Measurements from ENCODE around the gene HSD17B7. TPM values are rescaled to one million over a fixed set of nuclear protein-coding genes. Genes with fewer than 3 reads are reported as not detected.
"Not testable (repeated sequence)": the region's sequence is repeated elsewhere in the genome, so short reads cannot be mapped to it uniquely, and the experiment has no call there.

The HSD17B7 gene
- total RNA-seq (2021) (25.7 and 32.0 TPM in 2 replicates), Bru-seq, nascent RNA (percentile 90 among the genes with signal in this experiment), BruChase-seq, experiment 1, labeled RNA remaining after a 2-hour chase (percentile 84 among the genes with signal in this experiment), BruChase-seq, experiment 2, labeled RNA remaining after a 6-hour chase (percentile 82 among the genes with signal in this experiment)
- long read RNA-seq, transcript HSD17B7-201 (9 exons, 1,190 nt): major isoform, 52 of 62 reads
- long read RNA-seq, partial matches to known transcripts: 2 of 62 reads
- long read RNA-seq, other reads (novel, unspliced or antisense): 8 of 62 reads

- CTCF ChIA-PET; intact Hi-C loops (cut with micrococcal nuclease; ENCODE audit: unreplicated experiment); H3K36me3 ChIP-seq (ENCODE audit: low read depth); H3K4me1 ChIP-seq (replicated peaks; ENCODE audit: insufficient read depth); H3F3A ChIP-seq (ENCODE audit: insufficient read depth, low read depth); H3K79me2 ChIP-seq (ENCODE audit: low read depth); H3K27me3 ChIP-seq (ENCODE audit: insufficient read depth, low read depth); BruUV-seq (replicated peaks); H3K9me2 ChIP-seq (ENCODE audit: insufficient read depth); H4K20me1 ChIP-seq (ENCODE audit: insufficient read depth); H3K9me3 ChIP-seq (ENCODE audit: insufficient read depth, low read depth): not testable (repeated sequence)
- POLR2A ChIA-PET (ENCODE audit: unreplicated experiment): interaction anchor here (0.7 kb wide), 1 partner anchor 94 kb away, joined by 11 read pairs; no protein-coding TSS in a partner anchor
- H2AFZ ChIP-seq: peak within 1 kb of the TSS; percentile 82
- H3K4me2 ChIP-seq: peak within 1 kb of the TSS; percentile 85
- DNase-seq: peak; percentile 79 to 82
- H3K27ac ChIP-seq: peak within 1 kb of the TSS; percentile 56
- peak within 1 kb of the TSS; percentile 60 for H3K4me3 ChIP-seq
Measured at GRCh38 chr1:162790303-162790984, at the start of gene HSD17B7. Gene HSD17B7, plus strand, starts transcription at chr1:162790702. Its CDS starts 99 bp downstream, at chr1:162790801.

DNA sequence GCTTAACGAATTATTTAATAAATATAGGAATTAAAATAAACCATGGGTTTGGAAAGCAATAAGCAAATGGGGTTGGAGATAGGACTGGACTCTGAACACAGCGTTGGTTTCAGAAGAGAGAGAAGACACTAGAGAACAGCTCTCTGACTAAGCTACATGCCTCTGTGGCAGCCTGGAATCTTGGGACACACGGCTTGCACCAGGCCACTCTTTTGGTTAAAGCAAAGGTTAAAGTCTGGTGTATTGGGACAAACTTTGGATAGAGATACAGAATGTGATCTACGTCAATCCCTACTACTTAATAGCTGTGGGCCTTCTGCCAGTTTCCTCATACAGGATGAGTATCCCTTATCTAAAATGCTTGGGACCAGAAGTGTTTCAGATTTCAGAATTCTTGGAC lies 49.7 kb upstream of the HSD17B7 start:
- no peaks in the 10 kb centered on the region for H3K27me3 ChIP-seq (ENCODE audit: insufficient read depth, low read depth)
- ChIA-PET POLR2A (ENCODE audit: unreplicated experiment) (no interaction called here), CTCF (no interaction called here)
- no peaks in the 10 kb centered on the region for H3K9me3 ChIP-seq (ENCODE audit: insufficient read depth, low read depth)
- H3K27ac ChIP-seq: no peak overlapping the region
- H3K4me2 ChIP-seq: no peak overlapping the region
- no peaks in the 10 kb centered on the region for H3K79me2 ChIP-seq (ENCODE audit: low read depth)
- intact Hi-C loops (cut with micrococcal nuclease; ENCODE audit: unreplicated experiment): no loop called here
- no peaks in the 10 kb centered on the region for H4K20me1 ChIP-seq (ENCODE audit: insufficient read depth)
- no peaks in the 10 kb centered on the region for H3K36me3 ChIP-seq (ENCODE audit: low read depth)
- H3K4me1 ChIP-seq (replicated peaks; ENCODE audit: insufficient read depth): no peaks in the 10 kb centered on the region
- H3K4me3 ChIP-seq: no peak overlapping the region
- H2AFZ ChIP-seq: no peak overlapping the region
- H3K9me2 ChIP-seq (ENCODE audit: insufficient read depth): no peaks in the 10 kb centered on the region
- BruUV-seq (replicated peaks): no TSS peak
- TF ChIP-seq, protein P1, sequence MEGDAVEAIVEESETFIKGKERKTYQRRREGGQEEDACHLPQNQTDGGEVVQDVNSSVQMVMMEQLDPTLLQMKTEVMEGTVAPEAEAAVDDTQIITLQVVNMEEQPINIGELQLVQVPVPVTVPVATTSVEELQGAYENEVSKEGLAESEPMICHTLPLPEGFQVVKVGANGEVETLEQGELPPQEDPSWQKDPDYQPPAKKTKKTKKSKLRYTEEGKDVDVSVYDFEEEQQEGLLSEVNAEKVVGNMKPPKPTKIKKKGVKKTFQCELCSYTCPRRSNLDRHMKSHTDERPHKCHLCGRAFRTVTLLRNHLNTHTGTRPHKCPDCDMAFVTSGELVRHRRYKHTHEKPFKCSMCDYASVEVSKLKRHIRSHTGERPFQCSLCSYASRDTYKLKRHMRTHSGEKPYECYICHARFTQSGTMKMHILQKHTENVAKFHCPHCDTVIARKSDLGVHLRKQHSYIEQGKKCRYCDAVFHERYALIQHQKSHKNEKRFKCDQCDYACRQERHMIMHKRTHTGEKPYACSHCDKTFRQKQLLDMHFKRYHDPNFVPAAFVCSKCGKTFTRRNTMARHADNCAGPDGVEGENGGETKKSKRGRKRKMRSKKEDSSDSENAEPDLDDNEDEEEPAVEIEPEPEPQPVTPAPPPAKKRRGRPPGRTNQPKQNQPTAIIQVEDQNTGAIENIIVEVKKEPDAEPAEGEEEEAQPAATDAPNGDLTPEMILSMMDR (conservative IDR thresholded peaks at IDR 0.05): no peak
- TF ChIP-seq EZH2 (IDR thresholded peaks at IDR 0.05; ENCODE audit: low read depth): no peak
- no peak for DNase-seq
- H3F3A ChIP-seq (ENCODE audit: insufficient read depth, low read depth): no peaks in the 10 kb centered on the region

- H3K4me2 ChIP-seq: no peak overlapping the region
- no peaks in the 10 kb centered on the region for H3K36me3 ChIP-seq (ENCODE audit: low read depth)
- no peak for DNase-seq
- no peaks in the 10 kb centered on the region for H3F3A ChIP-seq (ENCODE audit: insufficient read depth, low read depth)
- no peak overlapping the region for H2AFZ ChIP-seq
- no peak overlapping the region for H3K4me3 ChIP-seq
- H3K9me2 ChIP-seq (ENCODE audit: insufficient read depth): no peaks in the 10 kb centered on the region
- no peaks in the 10 kb centered on the region for H4K20me1 ChIP-seq (ENCODE audit: insufficient read depth)
- ChIA-PET POLR2A (ENCODE audit: unreplicated experiment) (no interaction called here), CTCF (no interaction called here)
- no peak for TF ChIP-seq EZH2 (IDR thresholded peaks at IDR 0.05; ENCODE audit: low read depth)
- TF ChIP-seq, protein P1 (conservative IDR thresholded peaks at IDR 0.05): no peak
- no TSS peak for BruUV-seq (replicated peaks)
- H3K27ac ChIP-seq: no peak overlapping the region
- no peaks in the 10 kb centered on the region for H3K79me2 ChIP-seq (ENCODE audit: low read depth)
- no peaks in the 10 kb centered on the region for H3K27me3 ChIP-seq (ENCODE audit: insufficient read depth, low read depth)
- intact Hi-C loops (cut with micrococcal nuclease; ENCODE audit: unreplicated experiment): no loop called here
- H3K4me1 ChIP-seq (replicated peaks; ENCODE audit: insufficient read depth): no peaks in the 10 kb centered on the region
- H3K9me3 ChIP-seq (ENCODE audit: insufficient read depth, low read depth): no peaks in the 10 kb centered on the region
Measured at GRCh38 chr1:162741574-162741973, 48.9 kb upstream of the HSD17B7 start.

DNA sequence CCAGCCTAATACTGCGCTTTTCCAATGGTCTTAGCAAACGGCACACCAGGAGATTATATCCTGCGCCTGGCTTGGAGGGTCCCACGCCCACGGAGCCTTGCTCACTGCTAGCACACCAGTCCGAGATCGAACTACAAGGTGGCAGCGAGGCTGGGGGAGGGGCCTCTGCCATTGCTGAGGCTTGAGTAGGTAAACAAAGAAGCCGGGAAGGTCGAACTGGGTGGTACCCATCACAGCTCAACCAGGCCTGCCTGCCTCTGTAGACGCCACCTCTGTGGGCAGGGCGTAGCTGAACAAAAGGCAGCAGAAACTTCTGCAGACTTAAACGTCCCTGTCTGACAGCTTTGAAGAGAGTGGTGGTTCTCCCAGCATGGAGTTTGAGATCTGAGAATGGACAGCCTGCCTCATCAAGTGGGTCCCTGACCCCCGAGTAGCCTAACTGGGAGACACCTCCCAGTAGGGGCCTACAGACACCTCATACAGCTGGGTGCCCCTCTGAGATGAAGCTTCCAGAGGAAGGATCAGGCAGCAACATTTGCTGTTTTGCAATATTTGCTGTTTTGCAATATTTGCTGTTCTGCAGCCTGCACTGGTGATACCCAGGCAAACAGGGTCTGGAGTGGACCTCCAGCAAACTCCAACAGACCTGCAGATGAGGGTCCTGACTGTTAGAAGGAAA lies 44.1 kb upstream of the HSD17B7 start:
- H3K4me1 ChIP-seq (replicated peaks; ENCODE audit: insufficient read depth); H3K4me3 ChIP-seq; POLR2A ChIA-PET (ENCODE audit: unreplicated experiment); intact Hi-C loops (cut with micrococcal nuclease; ENCODE audit: unreplicated experiment); H3K36me3 ChIP-seq (ENCODE audit: low read depth); H3K27me3 ChIP-seq (ENCODE audit: insufficient read depth, low read depth); H2AFZ ChIP-seq; H3F3A ChIP-seq (ENCODE audit: insufficient read depth, low read depth); H3K9me3 ChIP-seq (ENCODE audit: insufficient read depth, low read depth); DNase-seq; BruUV-seq (replicated peaks); H3K27ac ChIP-seq; CTCF ChIA-PET; H4K20me1 ChIP-seq (ENCODE audit: insufficient read depth); H3K9me2 ChIP-seq (ENCODE audit: insufficient read depth); H3K4me2 ChIP-seq; H3K79me2 ChIP-seq (ENCODE audit: low read depth): not testable (repeated sequence)

Data from PC-9 (cell line).